ENCODE data around the gene AUTS2. TPM values are rescaled to one million over a fixed set of nuclear protein-coding genes. Genes with fewer than 3 reads are reported as not detected.

The AUTS2 gene
- total and polyA plus RNA-seq, 9 of the 15 experiments (the other 6 are each of a cell fraction or from before 2014, with no cell fraction given), result 0.58 TPM; not detected in 8

GRCh38 chr7:70529436-70529835 is 931.2 kb downstream of the AUTS2 start:
- ATAC-seq, result no peak
- H3K79me2 ChIP-seq (ENCODE audit: control insufficient read depth, insufficient read depth, low read length), result no peaks in the 10 kb centered on the region
- H3K4me2 ChIP-seq (ENCODE audit: insufficient read depth, low read length), result no peak overlapping the region
- in situ Hi-C loops (cut with MboI), result no loop called here
- H3K9me1 ChIP-seq (ENCODE audit: control insufficient read depth, insufficient read depth, low read length), result no peaks in the 10 kb centered on the region
- no peaks in the 10 kb centered on the region for H3K4me1 ChIP-seq (replicated peaks in 1 of 2; ENCODE audit: control insufficient read depth in 2 of 2, insufficient read depth in 2 of 2, low read length in 2 of 2)
- BruUV-seq (replicated peaks), result no TSS peak
- intact Hi-C loops (cut with micrococcal nuclease), result no loop called here
- no peak overlapping the region for H3K4me3 ChIP-seq
- H3K27me3 ChIP-seq (ENCODE audit: control insufficient read depth in 2 of 2, insufficient read depth in 2 of 2, low read length in 2 of 2), result no peaks in the 10 kb centered on the region; a peak in 1 of 5 replicates
- no peak overlapping the region for H2AFZ ChIP-seq (ENCODE audit: low read depth, low read length)
- POLR2A ChIA-PET, result no interaction called here
- no peaks in the 10 kb centered on the region for H3K36me3 ChIP-seq (ENCODE audit: control insufficient read depth, insufficient read depth, low read length)
- H3K9me3 ChIP-seq (replicated peaks; ENCODE audit: control insufficient read depth, insufficient read depth, low read depth, low read length), result no peaks in the 10 kb centered on the region
- 1% methylated on average over 5 of the region's 5 CpGs for WGBS (ENCODE audit: insufficient coverage, low coverage, missing lambda C conversion rate)
- TF ChIP-seq MAX (CRISPR knock-in tag; IDR thresholded peaks at IDR 0.05) (no peak), GMEB1 (CRISPR knock-in tag; IDR thresholded peaks at IDR 0.05) (no peak), ZNF586 (CRISPR knock-in tag; conservative IDR thresholded peaks at IDR 0.05) (no peak), ZNF449 (CRISPR knock-in tag; IDR thresholded peaks at IDR 0.05) (no peak), BDP1 (IDR thresholded peaks at IDR 0.05; ENCODE audit: insufficient read depth, insufficient read length) (no peak), NR2C2 (CRISPR knock-in tag; IDR thresholded peaks at IDR 0.05) (no peak), NR2C2 (tag; IDR thresholded peaks at IDR 0.05) (no peak), ZNF12 (CRISPR knock-in tag; IDR thresholded peaks at IDR 0.05) (no peak), NFATC3 (IDR thresholded peaks at IDR 0.05) (no peak)
- DNase-seq (ENCODE audit: extremely low read depth in 1 of 4, low spot score in 3 of 4), result no peak
- CTCF ChIA-PET (ENCODE audit: low intra/inter-chr PET ratio), result no interaction called here
- H4K20me1 ChIP-seq (replicated peaks; ENCODE audit: control insufficient read depth, insufficient read depth, low read length), result no peaks in the 10 kb centered on the region
- H3K27ac ChIP-seq (ENCODE audit: extremely low read depth, low read depth, low read length), result no peak overlapping the region
- no peak overlapping the region for H3K9ac ChIP-seq (ENCODE audit: insufficient read depth in 1 of 2, low read depth in 2 of 2, low read length in 2 of 2)
- no peak for FAIRE-seq
